PC-3 (cell line): ENCODE measurements around the gene MID1.

Experiments used
- CTCF ChIP-seq: fragments of 300-600 bp; sonication (generic); conservative IDR thresholded peaks from 2 replicates; pipeline ENCODE4 v1.5.1; 2017; ENCODE audit warnings: antibody characterized with exemption, low read depth, mild to moderate bottlenecking, low read length
- EZH2 ChIP-seq: fragments of 300-600 bp; sonication (generic); IDR thresholded peaks from one replicate; pipeline ENCODE4 v1.6.1; 2017; ENCODE audit warnings: antibody characterized with exemption, mild to moderate bottlenecking, low read length; ENCODE audit not compliant: unreplicated experiment

GRCh38 chrX:10660171-10660570 lies 39.8 kb upstream of the MID1 start:
- TF ChIP-seq CTCF = no peak
- TF ChIP-seq EZH2 = no peak
